ENCODE data around the gene RNF217.

The RNF217 gene

DNA sequence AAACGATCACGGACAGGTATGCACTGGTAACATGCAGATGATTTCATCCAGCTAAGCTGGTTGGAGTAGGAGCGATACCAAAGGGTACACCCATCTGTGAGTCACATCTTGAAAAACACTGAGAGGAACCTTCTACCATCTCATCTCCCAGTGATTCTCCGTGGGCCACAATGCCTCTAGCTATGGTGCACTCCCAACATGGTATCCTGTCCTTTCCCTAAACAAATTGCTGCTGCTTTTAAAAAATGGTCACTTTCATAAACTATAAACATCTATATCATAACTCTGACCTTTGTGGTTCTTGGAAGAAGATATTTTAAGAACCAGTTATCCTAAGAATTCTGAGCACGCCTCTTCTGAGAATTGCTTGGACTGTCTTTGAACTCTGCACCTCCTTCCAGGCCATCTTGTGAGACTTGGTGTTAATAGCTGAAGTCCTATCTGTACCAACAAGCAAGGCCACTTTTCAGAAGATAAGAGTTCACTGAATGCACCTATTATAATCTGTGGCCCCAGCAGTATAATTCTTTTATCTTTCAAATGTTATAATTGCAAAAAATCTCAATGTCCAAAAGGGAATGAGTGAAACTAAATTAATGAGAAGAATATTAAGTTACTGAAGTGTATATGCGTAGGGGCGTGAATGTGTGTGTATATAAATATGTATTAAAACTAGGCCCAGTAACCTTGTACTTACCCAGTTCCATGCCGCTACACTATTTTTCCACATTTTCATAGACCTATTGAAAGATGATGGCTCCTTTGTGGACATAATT lies 120.9 kb downstream of the RNF217 start:
- Histone ChIP-seq H2AFZ (no peak overlapping the region), H3K4me2 (ENCODE audit: low read length) (no peak overlapping the region), H3K9ac (no peak overlapping the region), H3K4me1 (peaks cover 12% of the 10 kb centered on the region), H3K36me3 (ENCODE audit: control insufficient read depth, insufficient read depth, low read length) (no peaks in the 10 kb centered on the region), H3K4me3 (ENCODE audit: low read depth, low read length) (no peak overlapping the region), H3K79me2 (no peaks in the 10 kb centered on the region), H3K27me3 (ENCODE audit: control insufficient read depth, insufficient read depth, low read length) (no peaks in the 10 kb centered on the region), H3K9me3 (ENCODE audit: control insufficient read depth, low read length) (no peaks in the 10 kb centered on the region), H3K27ac (no peak overlapping the region)
- TF ChIP-seq, protein P1, sequence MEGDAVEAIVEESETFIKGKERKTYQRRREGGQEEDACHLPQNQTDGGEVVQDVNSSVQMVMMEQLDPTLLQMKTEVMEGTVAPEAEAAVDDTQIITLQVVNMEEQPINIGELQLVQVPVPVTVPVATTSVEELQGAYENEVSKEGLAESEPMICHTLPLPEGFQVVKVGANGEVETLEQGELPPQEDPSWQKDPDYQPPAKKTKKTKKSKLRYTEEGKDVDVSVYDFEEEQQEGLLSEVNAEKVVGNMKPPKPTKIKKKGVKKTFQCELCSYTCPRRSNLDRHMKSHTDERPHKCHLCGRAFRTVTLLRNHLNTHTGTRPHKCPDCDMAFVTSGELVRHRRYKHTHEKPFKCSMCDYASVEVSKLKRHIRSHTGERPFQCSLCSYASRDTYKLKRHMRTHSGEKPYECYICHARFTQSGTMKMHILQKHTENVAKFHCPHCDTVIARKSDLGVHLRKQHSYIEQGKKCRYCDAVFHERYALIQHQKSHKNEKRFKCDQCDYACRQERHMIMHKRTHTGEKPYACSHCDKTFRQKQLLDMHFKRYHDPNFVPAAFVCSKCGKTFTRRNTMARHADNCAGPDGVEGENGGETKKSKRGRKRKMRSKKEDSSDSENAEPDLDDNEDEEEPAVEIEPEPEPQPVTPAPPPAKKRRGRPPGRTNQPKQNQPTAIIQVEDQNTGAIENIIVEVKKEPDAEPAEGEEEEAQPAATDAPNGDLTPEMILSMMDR (IDR thresholded peaks at IDR 0.05), result no peak

- H3K27ac ChIP-seq, result no peak overlapping the region
- TF ChIP-seq, protein P1 (IDR thresholded peaks at IDR 0.05), result no peak
- H3K79me2 ChIP-seq, result no peaks in the 10 kb centered on the region
- H3K4me1 ChIP-seq, result peaks cover 10% of the 10 kb centered on the region
- no peak overlapping the region for H3K4me2 ChIP-seq (ENCODE audit: low read length)
- no peaks in the 10 kb centered on the region for H3K36me3 ChIP-seq (ENCODE audit: control insufficient read depth, insufficient read depth, low read length)
- no peaks in the 10 kb centered on the region for H3K27me3 ChIP-seq (ENCODE audit: control insufficient read depth, insufficient read depth, low read length)
- H3K4me3 ChIP-seq (ENCODE audit: low read depth, low read length), result no peak overlapping the region
- H3K9me3 ChIP-seq (ENCODE audit: control insufficient read depth, low read length), result no peaks in the 10 kb centered on the region
- no peak overlapping the region for H3K9ac ChIP-seq
- H2AFZ ChIP-seq, result no peak overlapping the region
Measured at GRCh38 chr6:125083684-125083990, 121.4 kb downstream of the RNF217 start.

- TF ChIP-seq, protein P1 (IDR thresholded peaks at IDR 0.05), result no peak
- Histone ChIP-seq H3K79me2 (no peaks in the 10 kb centered on the region), H3K27ac (no peak overlapping the region)
Measured at GRCh38 chr6:125086716-125087115, 124.5 kb downstream of the RNF217 start.

GRCh38 chr6:125088963-125089362 lies 126.7 kb downstream of the RNF217 start:
- peaks cover 8% of the 10 kb centered on the region for H3K4me1 ChIP-seq
- no peak overlapping the region for H3K27ac ChIP-seq
- no peaks in the 10 kb centered on the region for H3K27me3 ChIP-seq (ENCODE audit: control insufficient read depth, insufficient read depth, low read length)
- TF ChIP-seq, protein P1 (IDR thresholded peaks at IDR 0.05), result no peak
- H3K9me3 ChIP-seq (ENCODE audit: control insufficient read depth, low read length), result no peaks in the 10 kb centered on the region
- no peak overlapping the region for H2AFZ ChIP-seq
- H3K79me2 ChIP-seq, result no peaks in the 10 kb centered on the region
- H3K4me3 ChIP-seq (ENCODE audit: low read depth, low read length), result no peak overlapping the region
- H3K9ac ChIP-seq, result no peak overlapping the region
- no peak overlapping the region for H3K4me2 ChIP-seq (ENCODE audit: low read length)
- no peaks in the 10 kb centered on the region for H3K36me3 ChIP-seq (ENCODE audit: control insufficient read depth, insufficient read depth, low read length)

More at GRCh38 chr6:125086716-125087115, 124.5 kb downstream of the RNF217 start:
- peaks cover 8% of the 10 kb centered on the region for H3K4me1 ChIP-seq
- H3K9me3 ChIP-seq (ENCODE audit: control insufficient read depth, low read length), result no peaks in the 10 kb centered on the region
- H2AFZ ChIP-seq, result no peak overlapping the region
- H3K9ac ChIP-seq, result no peak overlapping the region
- no peak overlapping the region for H3K4me3 ChIP-seq (ENCODE audit: low read depth, low read length)
- no peaks in the 10 kb centered on the region for H3K27me3 ChIP-seq (ENCODE audit: control insufficient read depth, insufficient read depth, low read length)
- H3K4me2 ChIP-seq (ENCODE audit: low read length), result no peak overlapping the region
- no peaks in the 10 kb centered on the region for H3K36me3 ChIP-seq (ENCODE audit: control insufficient read depth, insufficient read depth, low read length)

DNA sequence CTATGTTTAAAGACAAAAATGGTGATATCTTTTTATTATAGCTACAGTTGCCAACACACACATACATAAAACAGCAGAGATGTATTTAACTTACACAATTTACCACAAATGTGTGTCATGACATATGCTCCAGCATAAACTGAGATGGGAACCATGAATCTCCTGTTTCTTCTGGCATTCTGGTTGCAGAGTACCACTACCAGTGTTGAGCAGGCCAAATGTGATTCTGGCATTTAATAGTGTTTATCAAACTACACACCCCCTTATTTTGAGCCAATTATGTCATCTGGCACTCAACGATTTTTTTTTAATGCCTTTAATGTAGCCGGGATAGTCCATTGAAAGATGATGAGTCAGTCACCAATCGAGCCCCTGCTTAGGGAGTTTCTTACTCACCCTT lies 132.3 kb downstream of the RNF217 start:
- no peak overlapping the region for H3K27ac ChIP-seq
- H3K36me3 ChIP-seq (ENCODE audit: control insufficient read depth, insufficient read depth, low read length), result no peaks in the 10 kb centered on the region
- no peaks in the 10 kb centered on the region for H3K27me3 ChIP-seq (ENCODE audit: control insufficient read depth, insufficient read depth, low read length)
- no peaks in the 10 kb centered on the region for H3K9me3 ChIP-seq (ENCODE audit: control insufficient read depth, low read length)
- TF ChIP-seq, protein P1 (IDR thresholded peaks at IDR 0.05), result no peak
- H3K9ac ChIP-seq, result no peak overlapping the region
- no peak overlapping the region for H3K4me2 ChIP-seq (ENCODE audit: low read length)
- no peaks in the 10 kb centered on the region for H3K4me1 ChIP-seq
- no peak overlapping the region for H3K4me3 ChIP-seq (ENCODE audit: low read depth, low read length)
- H2AFZ ChIP-seq, result no peak overlapping the region
- no peaks in the 10 kb centered on the region for H3K79me2 ChIP-seq
